ENCODE data around the gene RANGRF.

Gene RANGRF

DNA sequence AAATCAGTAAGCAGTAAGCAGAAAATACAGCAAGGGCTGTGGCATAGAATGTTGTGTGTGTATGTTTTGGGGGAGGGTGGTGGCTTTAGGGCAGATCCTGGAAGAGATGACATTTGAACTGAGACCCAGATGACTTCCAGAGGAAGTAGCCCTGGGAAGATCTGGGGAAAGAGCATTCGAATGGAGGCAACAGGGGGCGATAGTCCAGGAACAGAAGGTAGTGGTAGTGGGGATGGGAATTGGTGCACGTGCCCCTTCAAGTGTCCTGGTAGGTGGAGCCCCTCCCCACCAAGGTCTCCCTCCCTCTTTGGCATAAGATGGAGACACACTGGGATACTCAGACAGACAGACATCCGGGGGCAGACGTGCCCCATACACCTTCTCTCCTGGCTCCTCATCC, 35.7 kb downstream of the RANGRF start:
- TF ChIP-seq SIN3A (IDR thresholded peaks at IDR 0.05; ENCODE audit: borderline replicate concordance, insufficient read depth, low read length) (0 out of 2 replicates have a peak, but pooled peaks have one; percentile 25), FOXP2 (optimal IDR thresholded peaks at IDR 0.05; ENCODE audit: borderline replicate concordance, extremely low read depth, extremely low read length, insufficient read depth) (no peak)
- TF ChIP-seq, protein P1, sequence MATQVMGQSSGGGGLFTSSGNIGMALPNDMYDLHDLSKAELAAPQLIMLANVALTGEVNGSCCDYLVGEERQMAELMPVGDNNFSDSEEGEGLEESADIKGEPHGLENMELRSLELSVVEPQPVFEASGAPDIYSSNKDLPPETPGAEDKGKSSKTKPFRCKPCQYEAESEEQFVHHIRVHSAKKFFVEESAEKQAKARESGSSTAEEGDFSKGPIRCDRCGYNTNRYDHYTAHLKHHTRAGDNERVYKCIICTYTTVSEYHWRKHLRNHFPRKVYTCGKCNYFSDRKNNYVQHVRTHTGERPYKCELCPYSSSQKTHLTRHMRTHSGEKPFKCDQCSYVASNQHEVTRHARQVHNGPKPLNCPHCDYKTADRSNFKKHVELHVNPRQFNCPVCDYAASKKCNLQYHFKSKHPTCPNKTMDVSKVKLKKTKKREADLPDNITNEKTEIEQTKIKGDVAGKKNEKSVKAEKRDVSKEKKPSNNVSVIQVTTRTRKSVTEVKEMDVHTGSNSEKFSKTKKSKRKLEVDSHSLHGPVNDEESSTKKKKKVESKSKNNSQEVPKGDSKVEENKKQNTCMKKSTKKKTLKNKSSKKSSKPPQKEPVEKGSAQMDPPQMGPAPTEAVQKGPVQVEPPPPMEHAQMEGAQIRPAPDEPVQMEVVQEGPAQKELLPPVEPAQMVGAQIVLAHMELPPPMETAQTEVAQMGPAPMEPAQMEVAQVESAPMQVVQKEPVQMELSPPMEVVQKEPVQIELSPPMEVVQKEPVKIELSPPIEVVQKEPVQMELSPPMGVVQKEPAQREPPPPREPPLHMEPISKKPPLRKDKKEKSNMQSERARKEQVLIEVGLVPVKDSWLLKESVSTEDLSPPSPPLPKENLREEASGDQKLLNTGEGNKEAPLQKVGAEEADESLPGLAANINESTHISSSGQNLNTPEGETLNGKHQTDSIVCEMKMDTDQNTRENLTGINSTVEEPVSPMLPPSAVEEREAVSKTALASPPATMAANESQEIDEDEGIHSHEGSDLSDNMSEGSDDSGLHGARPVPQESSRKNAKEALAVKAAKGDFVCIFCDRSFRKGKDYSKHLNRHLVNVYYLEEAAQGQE (IDR thresholded peaks at IDR 0.05; ENCODE audit: insufficient read depth in 1 of 2, low read depth in 2 of 2, low read length in 2 of 2) = no peak

DNA sequence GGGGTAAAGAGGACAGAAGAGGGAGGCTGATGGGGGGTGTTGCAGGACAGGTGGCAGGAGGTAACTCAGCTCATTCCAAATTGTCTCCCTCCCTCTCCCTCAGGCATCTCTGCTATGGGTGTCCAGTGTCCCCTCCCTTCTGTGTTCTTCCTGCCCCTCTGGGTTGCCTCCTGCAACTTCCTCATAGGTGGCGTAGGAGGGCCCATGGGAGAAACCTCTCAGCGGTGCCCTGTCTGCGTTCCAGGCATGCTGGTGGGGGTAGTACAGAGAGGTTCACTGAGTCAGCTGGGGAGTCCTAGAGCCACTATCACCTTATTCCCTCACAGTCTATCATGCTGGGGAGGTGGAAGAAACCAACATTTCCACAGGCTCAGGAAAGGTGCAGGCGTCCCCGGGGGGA, 36.5 kb downstream of the RANGRF start:
- TF ChIP-seq SIN3A (IDR thresholded peaks at IDR 0.05; ENCODE audit: borderline replicate concordance, insufficient read depth, low read length) = no peak
- TF ChIP-seq FOXP2 (optimal IDR thresholded peaks at IDR 0.05; ENCODE audit: borderline replicate concordance, extremely low read depth, extremely low read length, insufficient read depth) = no peak
- no peak for TF ChIP-seq TAF1 (IDR thresholded peaks at IDR 0.05; ENCODE audit: borderline replicate concordance, insufficient read depth, low read length)
- TF ChIP-seq, protein P1 (IDR thresholded peaks at IDR 0.05; ENCODE audit: insufficient read depth in 1 of 2, low read depth in 2 of 2, low read length in 2 of 2) = no peak
- no peak for TF ChIP-seq POLR2AphosphoS5 (IDR thresholded peaks at IDR 0.05; ENCODE audit: low read depth, low read length)

DNA sequence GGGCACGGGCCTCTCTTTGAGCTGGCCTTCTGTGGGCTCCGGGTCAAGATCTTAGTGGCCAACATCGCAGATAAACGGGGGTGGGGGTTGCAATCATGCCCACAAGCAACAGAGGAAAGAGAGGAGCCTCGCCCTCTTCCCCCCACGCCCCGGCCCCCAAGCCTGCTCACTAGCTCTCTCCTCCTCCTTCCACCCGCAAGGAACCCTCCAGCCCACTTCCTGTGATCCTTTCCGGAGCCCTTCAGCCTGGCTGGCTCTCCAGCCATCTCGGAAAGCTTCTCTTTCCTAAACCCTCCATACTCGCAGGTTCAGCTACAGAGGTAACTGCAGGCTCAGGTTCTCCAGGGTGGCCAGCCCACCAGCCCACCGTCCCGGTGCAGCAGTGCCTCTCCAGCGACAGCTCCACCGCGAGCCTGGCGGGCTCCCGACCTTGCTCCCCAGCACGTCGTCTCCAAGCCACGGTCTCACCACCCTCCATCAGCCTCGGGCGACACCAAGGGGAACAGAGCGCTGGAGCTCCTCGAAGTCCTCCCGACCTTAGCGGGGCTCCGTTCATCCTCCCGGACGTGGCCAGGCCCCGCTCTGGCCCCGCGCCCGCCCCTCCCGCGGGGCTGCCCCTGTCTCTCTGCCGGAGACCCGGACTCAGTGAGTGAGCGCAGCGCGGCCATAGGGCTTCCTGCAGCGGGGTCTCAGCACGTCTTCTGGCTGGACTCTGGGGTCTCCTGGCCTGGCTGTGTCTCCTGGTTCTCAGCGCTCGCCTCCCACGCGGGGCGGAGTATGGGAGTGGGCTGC, 38.2 kb downstream of the RANGRF start:
- TF ChIP-seq SIN3A (IDR thresholded peaks at IDR 0.05; ENCODE audit: borderline replicate concordance, insufficient read depth, low read length) (0 out of 2 replicates have a peak, but pooled peaks have one; percentile 48), TAF1 (IDR thresholded peaks at IDR 0.05; ENCODE audit: borderline replicate concordance, insufficient read depth, low read length) (peak; percentile 48; the same call in 1 of the 2 replicates), FOXP2 (optimal IDR thresholded peaks at IDR 0.05; ENCODE audit: borderline replicate concordance, extremely low read depth, extremely low read length, insufficient read depth) (peak; percentile 33), POLR2AphosphoS5 (IDR thresholded peaks at IDR 0.05; ENCODE audit: low read depth, low read length) (peak; percentile 81; the same call in 1 of the 2 replicates)
- TF ChIP-seq, protein P1 (IDR thresholded peaks at IDR 0.05; ENCODE audit: insufficient read depth in 1 of 2, low read depth in 2 of 2, low read length in 2 of 2) = no peak

DNA sequence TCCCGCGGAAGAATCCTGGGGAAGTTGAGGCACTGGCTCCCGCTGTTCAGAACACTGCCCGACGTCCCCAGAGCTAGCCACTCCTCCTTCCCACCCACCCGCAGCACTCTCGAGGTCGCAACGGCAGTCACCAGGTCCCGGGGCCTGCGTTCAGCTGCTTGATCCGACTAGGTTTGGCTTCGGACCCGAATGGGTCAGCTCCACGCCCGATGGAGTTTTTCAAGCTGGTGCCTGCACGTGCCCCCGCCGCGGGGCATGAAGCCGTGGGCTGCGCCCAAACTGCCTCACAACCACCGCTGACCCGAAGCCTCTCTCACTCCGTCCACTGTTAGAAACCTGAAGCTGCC, 38.8 kb downstream of the RANGRF start:
- no peak for TF ChIP-seq TAF1 (IDR thresholded peaks at IDR 0.05; ENCODE audit: borderline replicate concordance, insufficient read depth, low read length)
- no peak for TF ChIP-seq FOXP2 (optimal IDR thresholded peaks at IDR 0.05; ENCODE audit: borderline replicate concordance, extremely low read depth, extremely low read length, insufficient read depth)
- TF ChIP-seq POLR2AphosphoS5 (IDR thresholded peaks at IDR 0.05; ENCODE audit: low read depth, low read length) = no peak
- no peak for TF ChIP-seq SIN3A (IDR thresholded peaks at IDR 0.05; ENCODE audit: borderline replicate concordance, insufficient read depth, low read length)
- TF ChIP-seq, protein P1 (IDR thresholded peaks at IDR 0.05; ENCODE audit: insufficient read depth in 1 of 2, low read depth in 2 of 2, low read length in 2 of 2) = no peak
